HG02870 (cell line): ENCODE data around the gene CCL28.
"Not testable (repeated sequence)": the region's sequence is repeated elsewhere in the genome, so short reads cannot be mapped to it uniquely, and the experiment has no call there.

Experiments used
- ATAC-seq: cut with Tn5 transposase; IDR thresholded peaks from one replicate; pipeline ENCODE4 v1.9.1; 2021; ENCODE audit warnings: mild to moderate bottlenecking, moderate library complexity; ENCODE audit not compliant: unreplicated experiment

Gene CCL28

GRCh38 chr5:43411495-43411894 lies 696 bp downstream of the CCL28 start:
- ATAC-seq: no peak

- ATAC-seq: no peak
Observed at GRCh38 chr5:43410414-43410813, 1.8 kb downstream of the CCL28 start.

DNA sequence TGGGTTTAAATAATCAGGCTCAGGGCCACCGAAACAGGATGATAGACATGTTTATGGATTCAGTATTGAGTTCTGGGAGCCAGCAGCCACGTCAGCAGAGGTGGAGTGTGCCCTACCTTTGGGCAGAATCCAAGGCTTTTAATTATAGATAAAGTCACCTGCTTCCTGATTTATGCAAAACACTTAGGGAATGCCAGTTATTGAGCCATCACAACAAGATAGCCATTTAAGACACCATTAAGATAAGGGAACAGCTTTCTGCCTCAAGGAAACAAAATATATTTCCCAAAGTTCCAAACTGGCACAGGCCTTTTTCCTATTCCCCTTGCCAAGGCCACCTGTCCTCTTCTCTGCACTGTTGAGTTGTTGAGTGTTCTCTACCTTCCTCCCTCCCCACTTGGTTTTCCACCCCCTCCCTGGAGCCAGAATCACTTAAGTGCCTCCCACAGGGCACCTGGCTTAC lies 2.4 kb downstream of the CCL28 start:
- no peak for ATAC-seq

DNA sequence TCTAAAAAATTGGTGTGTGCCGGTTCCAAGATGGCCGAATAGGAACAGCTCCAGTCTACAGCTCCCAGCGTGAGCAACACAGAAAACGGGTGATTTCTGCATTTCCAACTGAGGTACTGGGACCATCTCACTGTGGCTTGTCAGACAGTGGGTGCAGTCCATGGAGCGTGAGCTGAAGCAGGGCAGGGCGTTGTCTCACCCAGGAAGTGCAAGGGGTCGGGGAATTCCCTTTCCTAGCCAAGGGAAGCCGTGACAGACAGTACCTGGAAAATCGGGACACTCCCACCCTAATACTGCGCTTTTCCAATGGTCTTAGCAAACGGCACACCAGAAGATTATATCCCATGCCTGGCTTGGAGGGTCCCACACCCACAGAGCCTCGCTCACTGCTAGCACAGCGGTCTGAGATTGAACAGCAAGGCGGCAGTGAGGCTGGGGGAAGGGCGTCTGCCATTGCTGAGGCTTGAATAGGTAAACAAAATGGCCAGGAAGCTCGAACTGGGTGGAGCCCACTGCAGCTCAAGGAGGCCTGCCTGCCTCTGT lies 9.6 kb downstream of the CCL28 start:
- not testable (repeated sequence) for ATAC-seq

DNA sequence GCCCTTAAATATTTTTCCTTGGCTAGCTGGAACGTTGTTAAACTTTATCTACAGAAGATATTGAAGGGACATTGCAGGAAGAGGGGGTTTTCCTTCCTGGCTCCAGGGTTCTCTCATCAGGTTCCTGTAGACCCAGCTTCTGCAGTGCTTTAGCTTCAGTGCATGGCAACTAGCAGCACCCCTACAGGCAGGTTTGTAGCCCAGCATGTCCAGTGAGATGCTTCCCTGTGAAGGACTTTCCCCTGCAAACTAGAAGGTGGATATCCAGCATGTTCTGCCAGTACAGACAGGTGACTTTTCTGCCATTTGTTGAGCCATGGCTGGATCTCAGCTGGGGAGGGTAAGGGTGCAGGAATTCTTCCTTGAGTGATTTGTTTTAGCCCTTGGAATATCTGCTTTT lies 10.4 kb downstream of the CCL28 start:
- no peak for ATAC-seq

DNA sequence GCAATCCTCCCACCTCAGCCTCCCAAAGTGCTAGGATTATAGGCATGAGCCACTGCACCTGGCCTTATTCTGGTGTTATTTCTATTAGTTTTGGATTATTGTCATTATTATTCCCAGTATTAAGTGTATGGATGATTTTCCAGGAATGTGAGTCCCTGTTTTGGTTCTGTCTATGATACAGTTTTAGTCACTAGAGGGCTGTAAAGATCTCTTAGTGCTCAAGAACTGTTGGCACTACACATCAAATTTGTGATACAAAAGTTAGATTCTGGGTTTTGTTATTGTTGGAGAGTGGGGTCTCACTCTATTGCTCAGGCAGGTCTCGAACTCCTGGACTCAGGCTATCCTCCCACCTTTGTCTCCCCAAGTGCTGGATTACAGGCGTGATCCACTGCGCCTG lies 12.1 kb downstream of the CCL28 start:
- ATAC-seq: no peak

DNA sequence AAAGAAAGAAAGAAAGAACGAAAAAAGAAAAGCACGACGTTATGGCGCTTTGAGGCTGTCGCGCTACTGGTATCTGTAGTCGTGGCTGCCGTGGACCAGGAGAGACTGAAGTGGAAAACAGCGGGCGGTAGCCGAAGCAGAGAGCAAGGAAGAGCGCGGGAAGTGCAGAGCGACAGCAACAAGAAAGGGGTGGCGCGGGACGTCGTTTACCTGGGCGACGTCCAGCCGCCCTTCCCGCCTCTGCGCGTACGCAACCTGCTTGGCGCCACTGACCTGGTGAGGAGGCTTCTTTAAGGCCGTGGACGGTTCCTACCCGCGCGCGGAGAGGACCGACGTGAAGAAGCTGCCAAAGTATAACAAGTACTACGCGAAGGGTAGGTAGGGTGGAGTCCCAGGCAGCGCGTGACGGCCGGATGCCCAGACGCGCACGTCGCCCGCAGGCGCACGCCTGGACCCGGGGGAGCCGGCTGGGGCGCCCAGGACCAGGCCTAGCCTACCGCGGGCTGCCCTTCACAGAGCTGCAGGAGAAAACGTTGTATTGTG lies 15.4 kb downstream of the CCL28 start:
- ATAC-seq: peak; percentile 96

DNA sequence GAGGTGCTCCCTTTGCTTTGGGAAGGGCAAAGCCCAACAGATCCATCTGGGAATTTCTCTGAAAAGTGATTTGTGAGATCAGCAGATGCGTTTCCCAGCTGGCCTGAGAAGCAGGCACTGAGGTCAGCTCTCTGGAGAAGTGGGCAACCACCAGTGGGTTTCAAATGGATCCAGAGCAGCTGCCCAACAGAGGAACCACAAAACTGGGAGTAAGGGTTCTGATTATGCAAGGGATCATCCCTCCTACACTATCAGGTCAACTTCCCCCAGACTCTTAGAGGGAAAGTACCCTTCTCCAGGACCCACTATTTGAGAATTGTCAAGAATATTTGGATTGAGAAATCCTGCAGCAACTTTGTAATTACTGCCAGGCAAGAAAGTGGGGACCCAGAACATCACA lies 21.7 kb downstream of the CCL28 start:
- ATAC-seq: no peak

- peak; percentile 56 for ATAC-seq
Observed at GRCh38 chr5:43389679-43390329, 22.4 kb downstream of the CCL28 start.

- ATAC-seq: peak; percentile 83
Observed at GRCh38 chr5:43386960-43387362, 25.2 kb downstream of the CCL28 start.

GRCh38 chr5:43376496-43377140 lies 35.6 kb downstream of the CCL28 start:
- no peak for ATAC-seq

GRCh38 chr5:43371821-43372220 lies 40.4 kb downstream of the CCL28 start:
- ATAC-seq: no peak

DNA sequence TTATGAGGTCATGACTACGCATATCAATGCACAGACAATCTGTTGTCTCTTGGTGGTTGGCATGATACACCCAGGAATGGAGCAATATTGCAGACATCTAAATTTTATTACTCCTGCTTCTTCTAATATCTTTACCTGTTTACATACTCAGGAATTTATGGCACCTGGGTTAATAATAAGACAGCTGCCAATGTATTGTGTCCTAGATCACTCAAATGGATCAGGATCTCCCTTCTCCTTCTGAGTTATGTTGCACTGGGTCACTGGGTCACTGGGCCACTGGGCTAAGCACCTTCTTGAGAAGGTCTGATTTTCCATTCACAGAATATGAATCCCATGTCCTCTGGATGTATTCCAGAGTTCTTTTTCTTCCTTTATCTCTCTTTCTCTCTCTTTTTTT lies 41.8 kb downstream of the CCL28 start:
- no peak for ATAC-seq

DNA sequence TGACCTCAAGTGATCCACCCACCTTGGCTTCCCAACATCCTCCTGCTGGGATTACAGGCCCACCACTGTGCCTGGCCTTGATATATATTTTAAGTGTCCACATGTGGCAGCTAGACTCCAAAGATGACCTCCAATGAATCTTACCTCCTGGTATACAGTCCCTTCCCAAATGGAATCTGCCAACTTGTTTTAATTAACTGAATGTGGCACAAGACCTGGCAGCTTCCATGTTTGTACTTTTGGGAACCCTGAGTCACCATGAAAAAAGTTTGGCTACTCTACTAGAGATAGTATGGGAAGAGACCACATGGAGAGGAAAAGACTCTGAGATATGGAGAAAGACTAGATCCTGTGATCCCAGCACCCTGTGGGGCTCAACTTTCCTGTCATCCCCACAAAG lies 42.5 kb downstream of the CCL28 start:
- ATAC-seq: no peak

- ATAC-seq: no peak
Observed at GRCh38 chr5:43367909-43368669, 44.1 kb downstream of the CCL28 start.

DNA sequence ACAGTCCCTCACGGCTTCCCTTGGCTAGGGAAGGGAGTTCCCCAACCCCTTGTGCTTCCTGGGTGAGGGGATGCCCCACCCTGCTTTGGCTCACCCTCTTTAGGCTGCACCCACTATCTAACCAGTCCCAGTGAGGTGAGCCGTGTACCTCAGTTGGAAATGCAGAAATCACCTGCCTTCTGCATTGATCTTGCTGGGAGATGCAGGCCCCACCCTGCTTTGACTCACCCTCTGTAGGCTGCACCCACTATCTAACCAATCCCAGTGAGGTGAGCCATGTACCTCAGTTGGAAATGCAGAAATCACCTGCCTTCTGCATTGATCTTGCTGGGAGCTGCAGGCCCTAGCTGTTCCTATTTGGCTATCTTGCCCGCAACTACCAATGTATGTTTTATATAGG lies 44.7 kb downstream of the CCL28 start:
- no peak for ATAC-seq

- ATAC-seq: not testable (repeated sequence)
Observed at GRCh38 chr5:43366680-43367246, 45.4 kb downstream of the CCL28 start.

DNA sequence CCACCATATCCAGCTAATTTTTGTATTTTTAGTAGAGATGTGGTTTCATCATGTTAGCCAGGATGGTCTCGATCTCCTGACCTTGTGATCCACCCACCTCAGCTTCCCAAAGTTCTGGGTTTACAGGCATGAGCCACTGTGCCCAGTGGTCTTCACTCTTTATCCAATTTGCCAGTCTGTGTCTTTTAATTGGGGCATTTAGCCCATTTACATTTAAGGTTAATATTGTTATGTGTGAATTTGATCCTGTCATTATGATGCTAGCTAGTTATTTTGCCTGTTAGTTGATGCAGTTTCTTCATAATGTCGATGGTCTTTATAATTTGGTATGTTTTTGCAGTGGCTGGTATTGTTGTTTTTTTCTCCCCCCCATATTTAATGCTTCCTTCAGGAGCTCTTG lies 47.0 kb downstream of the CCL28 start:
- ATAC-seq: not testable (repeated sequence)

- ATAC-seq: no peak
Observed at GRCh38 chr5:43363445-43364152, 48.6 kb downstream of the CCL28 start.

- no peak for ATAC-seq
Observed at GRCh38 chr5:43362725-43363435, 49.3 kb downstream of the CCL28 start.
